ENCODE data around the gene MICAL3.

DNA sequence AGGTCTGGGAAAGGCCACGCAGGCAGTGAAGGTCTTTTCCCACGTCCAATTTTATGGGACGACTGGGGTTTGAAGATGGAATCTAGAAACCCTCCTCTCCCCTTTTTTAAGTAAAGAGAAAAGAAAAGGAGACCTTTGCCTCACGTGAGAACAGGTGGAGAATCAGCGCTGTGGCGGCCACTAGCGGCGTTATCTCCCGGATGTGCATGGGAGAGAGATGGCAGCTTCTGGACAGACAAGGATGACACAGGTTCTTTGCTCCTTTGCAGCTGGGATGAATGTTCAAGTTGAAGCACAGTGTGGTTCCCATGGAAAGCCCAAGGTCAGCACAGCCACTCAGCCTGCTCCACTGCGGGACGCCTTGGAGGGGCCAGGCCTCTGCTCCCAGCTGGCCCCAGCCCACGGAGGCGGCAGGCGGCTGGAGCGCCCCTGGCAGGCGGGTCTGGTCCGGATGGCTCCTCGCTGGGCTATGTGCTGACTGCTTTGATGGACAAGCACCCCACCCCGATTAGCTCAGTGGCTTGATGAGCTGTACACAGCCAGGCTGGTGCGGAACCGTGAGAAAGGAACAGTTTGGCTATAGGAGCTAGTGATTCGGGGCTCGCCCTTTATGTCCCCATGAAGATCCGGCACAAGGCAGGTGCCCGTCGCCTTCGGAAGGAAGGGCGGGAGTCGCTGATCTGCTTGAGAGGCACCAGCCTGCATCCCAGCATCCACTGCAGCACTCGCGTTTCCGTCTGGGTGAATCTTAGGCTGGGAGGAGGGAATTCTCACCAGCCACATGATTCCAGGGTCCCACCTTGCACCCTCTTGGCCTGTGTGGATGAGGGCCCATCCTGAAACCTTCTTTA lies 235.6 kb downstream of the MICAL3 start:
- TF ChIP-seq, protein P1, sequence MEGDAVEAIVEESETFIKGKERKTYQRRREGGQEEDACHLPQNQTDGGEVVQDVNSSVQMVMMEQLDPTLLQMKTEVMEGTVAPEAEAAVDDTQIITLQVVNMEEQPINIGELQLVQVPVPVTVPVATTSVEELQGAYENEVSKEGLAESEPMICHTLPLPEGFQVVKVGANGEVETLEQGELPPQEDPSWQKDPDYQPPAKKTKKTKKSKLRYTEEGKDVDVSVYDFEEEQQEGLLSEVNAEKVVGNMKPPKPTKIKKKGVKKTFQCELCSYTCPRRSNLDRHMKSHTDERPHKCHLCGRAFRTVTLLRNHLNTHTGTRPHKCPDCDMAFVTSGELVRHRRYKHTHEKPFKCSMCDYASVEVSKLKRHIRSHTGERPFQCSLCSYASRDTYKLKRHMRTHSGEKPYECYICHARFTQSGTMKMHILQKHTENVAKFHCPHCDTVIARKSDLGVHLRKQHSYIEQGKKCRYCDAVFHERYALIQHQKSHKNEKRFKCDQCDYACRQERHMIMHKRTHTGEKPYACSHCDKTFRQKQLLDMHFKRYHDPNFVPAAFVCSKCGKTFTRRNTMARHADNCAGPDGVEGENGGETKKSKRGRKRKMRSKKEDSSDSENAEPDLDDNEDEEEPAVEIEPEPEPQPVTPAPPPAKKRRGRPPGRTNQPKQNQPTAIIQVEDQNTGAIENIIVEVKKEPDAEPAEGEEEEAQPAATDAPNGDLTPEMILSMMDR (IDR thresholded peaks at IDR 0.05), result no peak
- no peak for TF ChIP-seq EP300 (IDR thresholded peaks at IDR 0.05)
- no peak for TF ChIP-seq POLR2A (IDR thresholded peaks at IDR 0.05)
- no peak for TF ChIP-seq POLR2AphosphoS5 (IDR thresholded peaks at IDR 0.05)

All from suprapubic skin (tissue), 4 donors.